Astrocyte of the spinal cord (primary cell): ENCODE data around the gene EPN2.
A peak's percentile ranks its signal among the peaks of the same experiment; 100 is the strongest.
"Not testable (repeated sequence)": the region's sequence is repeated elsewhere in the genome, so short reads cannot be mapped to it uniquely, and the experiment has no call there.

Experiments
- DNase-seq: peaks from one replicate; pipeline ENCODE4 v3.0.0; 2011; ENCODE audit warnings: low read depth, low spot score
- H3K4me3 ChIP-seq: 2 replicates; pipeline ENCODE4 v1.5.1; 2011; ENCODE audit warnings: low read depth, mild to moderate bottlenecking, low read length, moderate library complexity
- in situ Hi-C: cut with HindIII; loops from 2 replicates; pipeline ENCODE4 v1.10.0; 2017; ENCODE audit warnings: low sequenced_read_pairs
- TF ChIP-seq, protein P1 (sequence below): IDR thresholded peaks from 2 replicates; pipeline ENCODE4 v1.5.1; 2012; ENCODE audit warnings: low read depth, mild to moderate bottlenecking, low read length, inconsistent platforms

Gene EPN2

DNA sequence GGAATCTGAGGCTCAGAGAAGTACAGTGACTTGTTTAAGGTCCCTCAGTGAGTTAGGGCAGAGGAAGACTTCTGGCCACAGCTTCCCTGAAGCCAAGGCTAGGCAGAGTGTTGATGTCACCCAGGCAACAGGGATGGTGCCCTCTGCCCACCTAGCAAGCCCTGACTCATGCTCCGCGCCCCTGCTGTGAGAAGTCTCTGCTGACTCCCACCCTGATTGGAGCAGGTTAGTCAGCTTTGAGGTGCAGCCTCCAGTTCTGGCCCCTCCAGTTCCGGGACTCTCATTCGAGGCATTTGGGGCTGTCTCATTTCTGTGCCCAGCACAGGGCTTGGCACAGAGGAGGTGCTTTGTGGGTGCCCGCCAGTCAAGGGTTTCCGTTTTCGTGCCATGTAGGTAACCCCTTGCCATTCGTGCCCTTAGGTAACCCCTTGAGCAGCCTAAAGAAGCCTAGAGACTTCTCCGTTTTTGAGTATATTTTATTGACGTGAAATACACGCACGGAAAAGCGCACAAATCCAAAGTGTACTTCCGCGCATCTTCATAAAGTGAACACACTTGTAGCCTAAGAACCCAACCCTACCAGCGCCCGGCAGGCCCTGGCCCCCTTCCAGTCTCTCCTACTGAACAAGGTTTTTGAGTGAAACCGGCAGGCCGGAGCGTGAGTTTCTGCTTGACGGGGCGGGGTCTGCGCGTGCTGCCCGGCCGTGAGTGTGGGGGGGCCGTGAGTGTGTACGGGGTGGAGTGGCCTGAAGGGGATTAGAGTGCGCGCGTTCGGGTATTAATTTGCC, 621 bp upstream of the EPN2 start:
- in situ Hi-C loops, DNase-seq, H3K4me3 ChIP-seq: not testable (repeated sequence)

DNA sequence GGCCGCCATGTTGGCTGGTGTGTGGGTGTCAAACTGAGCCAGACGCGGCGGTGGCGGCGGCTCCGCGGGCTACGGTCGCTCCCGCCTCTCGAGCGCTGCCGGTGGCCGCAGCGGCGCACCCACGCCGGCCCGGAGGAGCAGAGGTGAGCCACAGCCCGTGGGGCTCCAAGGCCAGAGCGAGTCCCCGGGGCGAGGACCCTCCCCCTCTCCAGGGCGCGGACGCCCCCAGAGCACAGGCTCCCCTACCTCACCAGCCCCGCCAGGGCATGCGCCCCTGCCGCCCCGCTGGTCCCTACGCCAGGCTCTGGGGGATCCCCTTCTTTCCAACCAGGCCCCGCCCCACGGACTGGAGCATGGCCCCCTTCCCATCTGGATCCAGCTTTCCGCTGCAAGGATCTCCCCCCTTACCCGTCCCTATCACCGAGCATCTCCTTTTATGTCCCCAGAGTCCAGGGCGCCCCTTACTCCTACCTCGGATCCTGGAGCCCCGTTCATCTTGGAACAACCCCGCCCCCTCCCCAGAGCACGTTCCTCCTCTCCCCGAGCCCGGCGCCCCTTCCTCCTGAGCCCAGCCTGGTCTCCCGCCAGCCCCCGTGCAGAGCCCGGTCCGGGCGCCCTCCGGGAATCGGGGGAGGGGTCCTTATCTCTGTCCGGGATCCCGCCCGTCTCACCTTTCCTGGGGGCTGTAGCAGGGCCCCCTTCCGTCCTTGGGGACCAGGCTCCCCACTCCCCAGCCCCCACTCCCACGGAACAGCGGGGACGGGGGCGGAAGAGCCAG, 412 bp downstream of the EPN2 start:
- no peak for DNase-seq
- in situ Hi-C loops: no loop called here
- TF ChIP-seq, protein P1, sequence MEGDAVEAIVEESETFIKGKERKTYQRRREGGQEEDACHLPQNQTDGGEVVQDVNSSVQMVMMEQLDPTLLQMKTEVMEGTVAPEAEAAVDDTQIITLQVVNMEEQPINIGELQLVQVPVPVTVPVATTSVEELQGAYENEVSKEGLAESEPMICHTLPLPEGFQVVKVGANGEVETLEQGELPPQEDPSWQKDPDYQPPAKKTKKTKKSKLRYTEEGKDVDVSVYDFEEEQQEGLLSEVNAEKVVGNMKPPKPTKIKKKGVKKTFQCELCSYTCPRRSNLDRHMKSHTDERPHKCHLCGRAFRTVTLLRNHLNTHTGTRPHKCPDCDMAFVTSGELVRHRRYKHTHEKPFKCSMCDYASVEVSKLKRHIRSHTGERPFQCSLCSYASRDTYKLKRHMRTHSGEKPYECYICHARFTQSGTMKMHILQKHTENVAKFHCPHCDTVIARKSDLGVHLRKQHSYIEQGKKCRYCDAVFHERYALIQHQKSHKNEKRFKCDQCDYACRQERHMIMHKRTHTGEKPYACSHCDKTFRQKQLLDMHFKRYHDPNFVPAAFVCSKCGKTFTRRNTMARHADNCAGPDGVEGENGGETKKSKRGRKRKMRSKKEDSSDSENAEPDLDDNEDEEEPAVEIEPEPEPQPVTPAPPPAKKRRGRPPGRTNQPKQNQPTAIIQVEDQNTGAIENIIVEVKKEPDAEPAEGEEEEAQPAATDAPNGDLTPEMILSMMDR: no peak
- H3K4me3 ChIP-seq: peak overlapping the region; percentile 85

DNA sequence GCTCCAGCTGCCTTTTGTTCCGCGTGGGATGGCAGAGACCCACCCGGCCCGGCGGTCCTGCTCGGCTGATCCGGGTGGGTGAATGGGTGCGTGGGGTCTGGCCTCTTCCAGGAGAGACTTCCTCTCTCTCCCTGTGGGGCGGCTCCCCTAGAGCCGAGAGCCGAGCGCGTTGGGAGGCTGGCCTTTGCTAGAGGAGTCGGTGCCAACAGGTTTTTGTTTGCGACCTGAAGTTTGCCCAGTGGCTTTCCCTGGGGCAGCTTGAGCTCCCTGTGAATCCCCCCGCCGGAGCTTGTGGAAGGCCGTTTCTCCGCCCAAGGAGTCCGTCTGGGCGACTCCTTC, 970 bp downstream of the EPN2 start:
- TF ChIP-seq, protein P1: no peak
- in situ Hi-C loops: no loop called here
- no peak for DNase-seq
- peak overlapping the region; percentile 85 for H3K4me3 ChIP-seq

DNA sequence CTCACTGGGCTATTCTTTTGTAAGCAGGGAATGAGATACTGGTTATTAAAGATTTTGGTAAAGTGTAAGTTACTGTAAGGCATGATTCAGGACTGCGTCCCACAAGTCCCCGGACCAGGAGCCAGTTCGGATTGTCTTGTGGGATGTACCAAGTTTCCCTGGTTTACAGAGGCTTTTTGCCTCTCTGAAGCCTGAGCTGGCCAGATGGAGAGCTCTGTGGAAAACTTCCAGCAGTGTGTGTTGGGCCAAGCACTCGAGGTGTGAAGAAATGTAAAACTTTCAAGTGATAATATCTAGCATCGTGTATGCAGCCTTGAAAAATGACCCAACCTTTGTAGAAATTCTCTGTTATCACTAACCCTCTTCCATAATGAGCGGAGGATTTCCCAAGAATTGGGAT, 2.4 kb downstream of the EPN2 start:
- TF ChIP-seq, protein P1: no peak
- no peak overlapping the region for H3K4me3 ChIP-seq
- DNase-seq: no peak
- in situ Hi-C loops: no loop called here

DNA sequence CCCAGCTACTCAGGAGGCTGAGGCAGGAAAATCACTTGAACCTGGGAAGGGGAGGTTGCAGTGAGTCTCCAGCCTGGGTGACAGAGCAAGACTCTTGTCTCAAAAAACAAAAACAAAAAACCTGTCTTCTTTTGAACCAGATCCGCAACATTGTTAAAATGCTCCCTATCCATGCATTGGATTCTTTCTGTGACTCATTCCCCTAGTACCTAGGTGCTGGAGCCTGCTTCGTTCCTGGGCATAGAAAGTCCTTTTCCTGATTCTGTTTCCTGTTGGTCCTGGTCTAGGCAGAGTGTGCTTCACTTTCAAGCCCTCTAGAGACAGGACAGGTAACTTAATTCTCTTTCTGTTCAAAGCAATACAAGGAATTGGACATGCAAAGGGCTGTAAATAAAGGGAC, 5.2 kb downstream of the EPN2 start:
- no peak overlapping the region for H3K4me3 ChIP-seq
- DNase-seq: no peak
- in situ Hi-C loops: no loop called here
- TF ChIP-seq, protein P1: no peak

DNA sequence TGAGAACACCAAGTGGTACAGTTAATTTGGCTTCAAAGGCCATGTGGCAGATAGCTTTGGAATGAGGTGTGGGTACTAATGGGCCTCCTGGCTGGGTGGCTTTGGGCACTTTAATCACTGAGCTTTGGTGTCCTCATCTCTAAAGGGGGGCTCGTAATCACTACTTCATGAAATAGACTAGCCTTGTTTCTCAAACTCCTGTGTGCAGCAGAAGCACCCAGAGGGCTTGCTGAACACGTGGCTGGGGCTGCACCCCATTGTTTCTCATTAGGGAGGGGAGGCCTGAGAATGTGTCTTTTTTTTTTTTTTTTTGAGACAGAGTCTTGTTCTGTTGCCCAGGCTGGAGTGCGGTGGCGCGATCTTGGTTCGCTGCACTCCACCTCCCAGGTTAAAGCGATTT, 5.8 kb downstream of the EPN2 start:
- DNase-seq: no peak
- TF ChIP-seq, protein P1: no peak
- in situ Hi-C loops: no loop called here

DNA sequence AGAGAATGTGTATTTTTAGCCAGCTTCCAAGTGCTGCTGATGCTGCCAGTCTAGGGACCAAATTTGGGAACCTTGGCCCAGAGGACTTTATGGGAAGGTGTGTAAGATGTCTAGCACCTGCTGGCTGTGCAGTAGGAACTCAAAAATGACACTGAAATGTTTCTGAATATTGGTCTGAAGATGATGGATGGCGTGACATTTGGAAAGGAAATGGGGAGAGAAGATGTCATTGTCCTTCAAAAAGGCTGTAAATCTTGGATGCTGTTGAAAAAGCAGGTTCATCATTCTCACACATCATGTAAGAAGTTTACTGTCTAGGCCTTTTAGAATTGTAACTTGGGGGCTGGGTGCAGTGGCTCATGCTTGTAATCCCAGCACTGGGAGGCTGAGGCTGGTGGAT, 6.7 kb downstream of the EPN2 start:
- TF ChIP-seq, protein P1: no peak
- in situ Hi-C loops: no loop called here
- H3K4me3 ChIP-seq: no peak overlapping the region
- no peak for DNase-seq

More for the DNA sequence above, 5.8 kb downstream of the EPN2 start:
- no peak overlapping the region for H3K4me3 ChIP-seq
